NCI-H82 treated with DMSO at 0.1 percent for 48 hours (cell line): ENCODE data around the gene ABCA3.

Experiments used
- DNase-seq: peaks from one replicate; lab custom pipeline; 2025; ENCODE audit not compliant: unreplicated experiment; lab: John Stamatoyannopoulos, UW

The ABCA3 gene

GRCh38 chr16:2317231-2318020 lies 23.1 kb downstream of the ABCA3 start:
- no peak for DNase-seq

- no peak for DNase-seq
Measured at GRCh38 chr16:2308089-2308962, 32.2 kb downstream of the ABCA3 start.

GRCh38 chr16:2299915-2300192 lies 40.7 kb downstream of the ABCA3 start:
- no peak for DNase-seq

- DNase-seq: no peak
Measured at GRCh38 chr16:2299121-2299914, 41.2 kb downstream of the ABCA3 start.

DNA sequence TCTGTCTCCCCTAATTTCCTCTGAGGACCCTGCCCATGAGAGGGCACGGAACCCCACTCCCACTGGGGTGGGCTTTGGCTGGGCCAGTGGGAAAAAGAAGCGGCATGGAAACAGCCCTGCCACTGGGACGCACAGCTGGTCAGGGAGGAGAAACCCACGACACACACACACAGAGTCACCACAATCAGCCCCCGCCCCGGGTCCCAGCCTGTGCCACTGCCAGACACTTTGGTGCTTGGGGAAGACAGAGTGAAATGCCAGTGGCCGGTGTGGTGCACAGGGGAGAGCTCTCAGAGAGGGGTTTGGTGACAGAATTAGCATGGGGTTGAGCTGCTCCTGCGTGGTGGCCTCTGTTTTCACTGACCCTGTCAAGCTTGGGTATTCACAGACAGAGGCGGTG lies 41.9 kb downstream of the ABCA3 start:
- no peak for DNase-seq

GRCh38 chr16:2297506-2297860 lies 43.0 kb downstream of the ABCA3 start:
- no peak for DNase-seq

DNA sequence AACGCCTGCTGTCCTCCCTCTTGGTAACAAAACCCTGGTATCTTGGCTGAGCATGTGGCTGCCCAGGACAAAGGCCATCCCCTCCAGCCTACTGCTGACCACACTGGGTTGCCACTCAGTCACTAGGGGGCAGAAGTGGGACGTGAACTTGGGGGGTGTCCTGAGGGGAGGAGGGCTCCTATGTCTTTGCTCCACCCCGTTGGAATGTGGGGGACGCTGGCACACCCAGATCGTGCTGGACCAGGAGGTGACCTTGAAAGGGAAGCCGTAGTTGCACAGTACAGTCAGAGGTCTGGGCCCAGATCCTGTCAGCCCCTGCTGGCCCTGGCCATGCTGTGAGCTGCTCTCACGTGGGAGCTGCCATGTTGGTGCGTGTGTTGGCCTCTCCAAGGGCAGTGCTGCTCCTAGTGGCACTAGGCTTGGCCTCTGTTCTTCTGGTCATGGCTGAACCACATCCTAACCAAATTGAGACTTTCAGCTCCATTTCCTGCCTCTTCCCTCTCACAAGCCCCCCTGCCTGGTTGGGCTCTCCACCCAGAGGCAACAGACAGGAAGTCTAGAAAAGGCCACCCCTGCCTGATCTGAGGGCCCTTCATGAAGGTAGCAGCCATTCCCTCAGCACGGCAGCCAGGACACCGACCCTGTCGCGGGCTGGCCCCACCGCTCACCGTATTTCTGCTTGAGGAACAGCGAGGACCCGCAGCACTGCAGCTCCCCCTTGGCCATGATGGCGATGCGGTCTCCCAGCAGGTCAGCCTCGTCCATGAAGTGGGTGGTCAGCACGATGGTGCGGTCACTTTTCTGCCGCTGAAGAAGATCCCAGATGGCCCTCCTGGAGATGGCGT lies 43.6 kb downstream of the ABCA3 start:
- no peak for DNase-seq

DNA sequence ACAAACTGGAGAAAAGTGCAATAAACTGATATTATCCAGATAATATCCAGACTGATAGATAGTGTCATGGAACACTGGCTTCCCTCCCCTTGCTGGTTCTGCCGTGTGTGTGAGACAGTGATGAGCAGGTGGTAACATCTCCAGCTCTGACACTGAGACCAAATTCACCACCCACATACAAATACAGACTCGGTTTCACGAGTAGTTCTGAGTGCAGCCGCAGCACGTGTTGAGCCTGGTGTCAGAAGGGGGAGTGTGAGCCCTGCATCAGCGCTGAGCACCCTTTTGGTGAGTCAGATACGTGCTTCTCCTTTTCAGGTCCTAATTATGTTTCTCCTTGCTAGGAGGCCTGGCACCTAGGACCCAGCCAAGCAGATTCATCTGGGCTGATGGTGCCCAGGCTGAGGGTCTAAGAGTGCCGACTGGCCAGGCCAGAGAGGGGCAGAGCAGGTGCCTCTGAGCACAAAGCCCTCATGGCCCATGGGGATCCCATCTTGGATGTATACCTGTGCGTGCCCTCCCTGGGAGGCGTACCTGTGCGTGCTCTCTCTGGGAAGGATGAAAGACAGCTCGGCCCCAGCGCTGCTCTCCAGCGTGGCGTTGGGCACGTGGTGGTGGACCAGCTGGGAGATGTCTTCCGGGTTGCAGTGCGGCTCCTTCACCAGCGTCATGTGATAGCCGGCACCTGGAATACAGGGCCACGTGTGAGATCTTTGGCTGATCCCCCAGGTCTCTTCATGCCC lies 45.3 kb downstream of the ABCA3 start:
- no peak for DNase-seq

- no peak for DNase-seq
Measured at GRCh38 chr16:2292221-2292620, 48.3 kb downstream of the ABCA3 start.

- DNase-seq: no peak
Measured at GRCh38 chr16:2289282-2289681, 51.2 kb downstream of the ABCA3 start.

- DNase-seq: no peak
Measured at GRCh38 chr16:2288726-2289125, 51.8 kb downstream of the ABCA3 start.

- DNase-seq: no peak
Measured at GRCh38 chr16:2287916-2288547, 52.5 kb downstream of the ABCA3 start.

- no peak for DNase-seq
Measured at GRCh38 chr16:2286550-2286949, 54.0 kb downstream of the ABCA3 start.

- DNase-seq: no peak
Measured at GRCh38 chr16:2285731-2286191, 54.8 kb downstream of the ABCA3 start.

DNA sequence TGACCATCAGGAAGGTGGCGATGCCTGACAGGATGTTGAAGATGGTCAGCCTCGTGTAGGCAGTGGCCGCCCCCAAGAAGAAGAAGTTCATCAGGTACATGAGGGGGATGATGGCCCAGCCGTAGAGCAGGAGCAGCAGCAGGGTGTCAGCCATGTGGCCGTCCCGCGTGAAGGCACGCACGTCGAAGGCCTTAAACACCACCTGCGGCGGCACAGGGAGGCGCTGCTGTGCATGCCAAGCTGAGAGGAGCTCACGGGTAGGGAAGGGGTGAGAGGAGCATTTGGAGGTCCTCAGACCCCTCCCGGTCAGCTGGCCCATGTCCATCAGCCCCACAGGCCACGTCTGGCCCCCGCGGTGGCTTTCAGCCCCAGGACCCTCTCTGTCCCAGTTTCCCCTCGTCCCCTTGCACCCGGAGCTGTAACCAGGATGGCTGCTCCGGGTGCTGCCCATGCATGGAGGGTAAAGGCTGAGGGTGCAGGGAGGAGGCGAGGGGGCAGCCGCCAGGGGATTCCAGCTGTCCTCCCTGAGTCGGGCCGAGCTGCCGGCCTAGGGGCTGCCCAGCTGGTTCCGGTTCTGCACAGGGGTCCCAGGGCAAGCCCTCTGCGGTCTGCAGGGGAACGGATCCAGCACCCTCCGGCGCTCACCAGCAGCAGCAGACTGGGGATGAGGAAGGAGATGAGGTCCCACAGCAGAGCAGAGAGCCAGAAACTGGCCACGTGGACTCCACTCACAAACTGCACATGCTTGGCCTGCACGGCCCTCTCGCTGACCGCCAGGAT lies 55.5 kb downstream of the ABCA3 start:
- DNase-seq: no peak

DNA sequence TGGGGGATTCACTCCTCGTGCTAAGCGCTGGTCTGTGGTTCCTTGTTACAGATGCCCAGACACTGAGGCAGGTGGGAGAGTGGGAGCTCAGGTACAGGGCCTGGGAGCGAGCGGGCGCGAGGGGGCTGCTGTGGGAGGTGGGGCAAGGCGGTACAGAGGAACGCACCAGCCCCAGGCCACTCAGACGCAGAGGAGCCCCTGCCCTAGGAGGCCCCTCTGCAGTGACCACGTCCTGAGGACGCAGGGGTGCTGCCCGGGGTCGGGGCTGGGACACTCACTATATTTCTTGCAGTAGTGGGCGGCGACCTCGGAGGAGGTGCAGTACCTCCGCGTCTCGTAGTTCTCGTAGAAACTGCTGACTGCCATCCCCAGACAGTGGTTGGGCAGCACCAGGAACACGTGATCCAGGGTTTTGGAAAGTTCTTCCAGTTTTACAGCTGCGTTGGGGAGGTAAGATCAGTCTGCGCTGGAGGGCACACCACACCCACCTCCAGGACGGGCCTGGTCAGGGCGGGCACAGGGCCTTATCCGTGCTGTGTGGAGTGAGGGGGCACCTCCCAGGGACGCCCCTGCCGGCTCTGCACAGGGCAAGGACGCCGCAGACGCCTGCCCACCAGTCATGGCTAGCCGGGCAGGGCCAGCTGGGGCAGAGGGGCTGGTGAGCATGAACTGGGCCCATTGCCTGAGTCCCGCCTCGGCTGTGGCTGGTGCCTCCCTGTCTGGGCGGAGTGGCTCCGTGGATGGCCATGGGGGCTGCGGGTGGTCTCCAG lies 56.3 kb downstream of the ABCA3 start:
- no peak for DNase-seq

DNA sequence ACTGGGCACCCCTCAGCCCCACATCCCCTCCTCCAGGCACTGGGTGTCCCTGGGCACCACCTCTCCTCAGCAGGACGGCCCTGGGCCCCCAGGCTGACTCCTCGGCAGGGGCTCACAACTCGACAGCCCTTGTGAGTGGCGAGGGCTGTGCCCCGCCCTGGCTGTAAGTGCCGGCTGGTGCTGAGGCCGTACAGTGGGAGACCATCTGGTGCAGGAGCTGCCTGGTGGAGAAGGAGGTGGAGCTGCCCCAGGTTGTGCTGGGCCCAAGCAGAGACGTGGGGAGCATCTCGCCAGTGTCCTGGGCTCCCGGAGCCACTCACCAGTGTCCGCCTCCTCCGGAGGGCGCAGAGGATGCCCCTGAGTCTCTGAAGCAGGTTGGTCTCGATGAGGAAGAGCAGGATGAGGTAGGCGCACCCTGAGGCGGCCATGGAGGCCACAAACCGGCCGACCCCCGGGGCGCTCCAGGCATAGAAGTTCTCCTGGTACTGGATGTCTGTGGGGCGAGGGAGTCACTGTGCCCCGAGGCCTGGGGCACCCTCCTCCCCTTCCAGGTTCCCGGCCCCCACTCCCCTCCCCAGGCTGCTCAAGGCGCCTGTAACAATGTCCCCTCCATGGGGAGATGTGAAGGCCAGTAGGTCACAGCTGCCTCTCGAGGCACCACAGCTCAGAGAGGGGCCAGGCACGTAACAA lies 57.5 kb downstream of the ABCA3 start:
- DNase-seq: no peak

DNA sequence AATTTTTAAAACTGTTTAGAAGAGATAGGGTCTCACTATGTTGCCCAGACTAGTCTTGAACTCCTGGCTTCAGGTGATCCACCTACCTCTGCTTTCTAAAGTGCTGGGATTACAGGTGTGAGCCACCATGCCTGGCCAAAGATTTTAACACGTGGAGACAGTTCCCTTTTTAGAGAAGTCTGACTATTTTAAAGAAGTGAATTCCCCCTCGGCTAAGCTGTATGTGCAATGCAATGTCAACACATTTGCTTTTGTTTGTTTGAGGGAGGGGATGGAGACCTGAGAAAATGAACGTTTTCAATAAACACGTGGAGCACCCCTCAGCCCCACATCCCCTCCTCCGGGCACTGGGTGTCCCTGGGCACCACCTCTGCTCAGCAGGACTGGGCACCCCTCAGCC lies 58.3 kb downstream of the ABCA3 start:
- DNase-seq: no peak
